Hepatocyte (in vitro differentiated cells): Measurements from ENCODE around the gene ERCC4.

Experiments used
- EZH2 ChIP-seq: fragments of 200-600 bp; sonication (generic); IDR thresholded peaks from 2 replicates; pipeline ENCODE4 v1.6.1; 2016; ENCODE audit warnings: antibody characterized with exemption, mild to moderate bottlenecking, borderline replicate concordance
- EZH2phosphoT487 ChIP-seq: fragments of 200-600 bp; sonication (generic); IDR thresholded peaks from one replicate; pipeline ENCODE4 v1.6.1; 2018; ENCODE audit warnings: antibody characterized with exemption, mild to moderate bottlenecking, low read depth, moderate library complexity; ENCODE audit not compliant: unreplicated experiment, severe bottlenecking
- TF ChIP-seq, protein P1 (sequence below): fragments of 200-600 bp; sonication (generic); IDR thresholded peaks from 2 replicates; pipeline ENCODE4 v1.5.1; 2016; ENCODE audit warnings: antibody characterized with exemption, mild to moderate bottlenecking; ENCODE audit not compliant: poor library complexity

GRCh38 chr16:13885700-13886099, 34.3 kb upstream of the ERCC4 start:
- TF ChIP-seq, protein P1, sequence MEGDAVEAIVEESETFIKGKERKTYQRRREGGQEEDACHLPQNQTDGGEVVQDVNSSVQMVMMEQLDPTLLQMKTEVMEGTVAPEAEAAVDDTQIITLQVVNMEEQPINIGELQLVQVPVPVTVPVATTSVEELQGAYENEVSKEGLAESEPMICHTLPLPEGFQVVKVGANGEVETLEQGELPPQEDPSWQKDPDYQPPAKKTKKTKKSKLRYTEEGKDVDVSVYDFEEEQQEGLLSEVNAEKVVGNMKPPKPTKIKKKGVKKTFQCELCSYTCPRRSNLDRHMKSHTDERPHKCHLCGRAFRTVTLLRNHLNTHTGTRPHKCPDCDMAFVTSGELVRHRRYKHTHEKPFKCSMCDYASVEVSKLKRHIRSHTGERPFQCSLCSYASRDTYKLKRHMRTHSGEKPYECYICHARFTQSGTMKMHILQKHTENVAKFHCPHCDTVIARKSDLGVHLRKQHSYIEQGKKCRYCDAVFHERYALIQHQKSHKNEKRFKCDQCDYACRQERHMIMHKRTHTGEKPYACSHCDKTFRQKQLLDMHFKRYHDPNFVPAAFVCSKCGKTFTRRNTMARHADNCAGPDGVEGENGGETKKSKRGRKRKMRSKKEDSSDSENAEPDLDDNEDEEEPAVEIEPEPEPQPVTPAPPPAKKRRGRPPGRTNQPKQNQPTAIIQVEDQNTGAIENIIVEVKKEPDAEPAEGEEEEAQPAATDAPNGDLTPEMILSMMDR = no peak
- TF ChIP-seq EZH2phosphoT487 (peak; percentile 96), EZH2 (no peak)
